K562 (cell line): Measurements from ENCODE around the gene CUL9. TPM values are rescaled to one million over a fixed set of nuclear protein-coding genes. Genes with fewer than 3 reads are reported as not detected.

Experiments
- ATAC-seq: fragments of 200-7000 bp; cut with Tn5 transposase; 3 replicates; pipeline ENCODE4 v1.9.1; 2020; ENCODE audit warnings: moderate library complexity
- BruUV-seq: library from RNA; stranded (reverse); fragments of 400-500 nt; replicated peaks from 2 replicates; lab custom pipeline; 2021; lab: Mats Ljungman, UMichigan
- CTCF ChIA-PET: fragments of 300-600 bp; formaldehyde crosslinking; extraction: SDS; loops from one replicate; lab custom pipeline; 2021; ENCODE audit warnings: low intra/inter-chr PET ratio; lab: Yijun Ruan, JAX
- POLR2A ChIA-PET: fragments of 300-600, 350-650 bp; sonication (Branson Sonifier 250); formaldehyde crosslinking; extraction: SDS; loops from one replicate; lab custom pipeline; 2021; ENCODE audit warnings: antibody characterized with exemption, inconsistent platforms; lab: Yijun Ruan, JAX
- DNase-seq, 4 experiments: peaks; one replicate each; pipeline versions ENCODE4 v3.0.0 to v3.0.0-alpha.2; 2011 to 2018; ENCODE audit warnings: low spot score in 3 of 4, mixed read lengths in 3 of 4; ENCODE audit errors: extremely low read depth in 1 of 4
- FAIRE-seq: peaks from 2 replicates; lab custom pipeline; 2011; peaks lifted over from hg19 to GRCh38; lab: Jason Lieb, UNC
- H2AFZ ChIP-seq: 2 replicates; pipeline ENCODE4 v1.6.0; 2011; ENCODE audit warnings: low read depth, low read length, control low read depth, inconsistent platforms
- H3K27ac ChIP-seq: fragments of 200-600 bp; 3 replicates; pipeline ENCODE4 v1.8.0; 2011; ENCODE audit warnings: low read depth, mild to moderate bottlenecking, control low read depth, inconsistent platforms, low read length, moderate library complexity, mixed read lengths; ENCODE audit errors: extremely low read depth
- H3K27me3 ChIP-seq, 2 experiments: fragments of 300-600 bp in 1 of 2; 2 replicates in 1 of 2; 3 replicates in 1 of 2; pipeline versions ENCODE4 v1.6.0 to v1.8.0; 2011; ENCODE audit warnings: inconsistent platforms in 2 of 2, low read length in 2 of 2, mild to moderate bottlenecking in 1 of 2, mixed read lengths in 1 of 2, moderate library complexity in 1 of 2; ENCODE audit not compliant: control insufficient read depth in 2 of 2, insufficient read depth in 2 of 2
- H3K36me3 ChIP-seq: fragments of 300-600 bp; 3 replicates; pipeline ENCODE4 v1.8.0; 2011; ENCODE audit warnings: mild to moderate bottlenecking, low read length, inconsistent platforms; ENCODE audit not compliant: control insufficient read depth, insufficient read depth
- H3K4me1 ChIP-seq, 2 experiments: fragments of 200-600 bp in 1 of 2; replicated peaks in 1 of 2; 2 replicates in 1 of 2; 3 replicates in 1 of 2; pipeline versions ENCODE4 v1.5.1 to v1.8.0; 2011; ENCODE audit warnings: inconsistent platforms in 2 of 2, low read length in 2 of 2, mild to moderate bottlenecking in 1 of 2, mixed read lengths in 1 of 2, moderate library complexity in 1 of 2; ENCODE audit not compliant: control insufficient read depth in 2 of 2, insufficient read depth in 2 of 2
- H3K4me2 ChIP-seq: 2 replicates; pipeline ENCODE4 v1.6.1; 2011; ENCODE audit warnings: low read length, control low read depth, inconsistent platforms, mixed read lengths; ENCODE audit not compliant: insufficient read depth
- H3K4me3 ChIP-seq: fragments of 200-600 bp; sonication (generic), shearing (Covaris generic); 2 replicates; pipeline ENCODE4 v1.5.1; 2016; ENCODE audit warnings: control low read depth, inconsistent platforms
- H3K79me2 ChIP-seq: fragments of 200-600 bp; 3 replicates; pipeline ENCODE4 v1.8.0; 2011; ENCODE audit warnings: low read length, inconsistent platforms; ENCODE audit not compliant: control insufficient read depth, insufficient read depth
- H3K9ac ChIP-seq, 2 experiments: 2 replicates each; pipeline versions ENCODE4 v1.6.0 to v1.6.1; 2011; ENCODE audit warnings: low read depth in 2 of 2, low read length in 2 of 2, control low read depth in 1 of 2, inconsistent platforms in 1 of 2, mild to moderate bottlenecking in 1 of 2, mixed read lengths in 1 of 2; ENCODE audit not compliant: insufficient read depth in 1 of 2
- H3K9me1 ChIP-seq: one replicate; pipeline ENCODE4 v1.6.0; 2011; ENCODE audit warnings: inconsistent platforms, mild to moderate bottlenecking, low read length, moderate library complexity; ENCODE audit not compliant: control insufficient read depth, insufficient read depth
- H3K9me3 ChIP-seq: replicated peaks from 2 replicates; pipeline ENCODE4 v1.5.1; 2011; ENCODE audit warnings: low read depth, low read length, inconsistent platforms; ENCODE audit not compliant: control insufficient read depth, insufficient read depth
- H4K20me1 ChIP-seq: replicated peaks from 2 replicates; pipeline ENCODE4 v1.6.1; 2011; ENCODE audit warnings: low read length, inconsistent platforms, mixed read lengths; ENCODE audit not compliant: control insufficient read depth, insufficient read depth
- CSDE1 ChIP-seq, 2 experiments: fragments of 450-650 bp; IDR thresholded peaks; 2 replicates each; pipeline ENCODE4 v1.6.1; 2016; ENCODE audit warnings: mild to moderate bottlenecking in 1 of 2
- TBL1XR1 ChIP-seq, 2 experiments: IDR thresholded peaks; 2 replicates each; pipeline ENCODE4 v1.6.1; 2012; ENCODE audit warnings: improper control_type of control experiment in 2 of 2, low read length in 2 of 2, mild to moderate bottlenecking in 1 of 2
- YY1 ChIP-seq, 3 experiments: IDR thresholded peaks; 2 replicates each; pipeline ENCODE4 v1.6.1; 2011; ENCODE audit warnings: low read length in 2 of 3, mild to moderate bottlenecking in 2 of 3, moderate library complexity in 2 of 3, borderline replicate concordance in 1 of 3, control low read depth in 1 of 3, low read depth in 1 of 3; ENCODE audit not compliant: insufficient read depth in 3 of 3, insufficient replicate concordance in 2 of 3, control insufficient read depth in 1 of 3, insufficient read length in 1 of 3; ENCODE audit errors: extremely low read depth in 1 of 3
- ZNF282 ChIP-seq: sonication (generic); formaldehyde crosslinking; IDR thresholded peaks from 2 replicates; pipeline ENCODE4 v1.8.1; 2023; ENCODE audit warnings: missing genetic modification reagents
- ZNF740 ChIP-seq, 3 experiments: fragments of 200-800 bp in 1 of 3; sonication (Bioruptor generic) in 1 of 3; sonication (generic) in 1 of 3; formaldehyde crosslinking in 1 of 3; IDR thresholded peaks; 2 replicates each; pipeline versions ENCODE4 v1.6.1 to v1.8.0; 2016 to 2022; ENCODE audit warnings: mild to moderate bottlenecking in 2 of 3, missing compliant biosample characterization in 2 of 3, missing genetic modification characterization in 2 of 3, missing genetic modification reagents in 1 of 3
- WGBS: fragments of 100-300 bp; shearing (Covaris generic); methylation state at CpG from one replicate; pipeline ENCODE4 v1.1.6; 2016; ENCODE audit warnings: low coverage, mixed read lengths; ENCODE audit not compliant: insufficient coverage; ENCODE audit errors: missing lambda C conversion rate; 5-methylcytosine and 5-hydroxymethylcytosine counted together
- in situ Hi-C: fragments of 300-500 bp; cut with MboI; formaldehyde crosslinking; loops from 4 replicates; pipeline ENCODE4 v1.15.0; 2018; ENCODE audit warnings: inconsistent platforms, mixed read lengths
- intact Hi-C: fragments of 100-400 bp; cut with micrococcal nuclease; formaldehyde crosslinking; loops from 2 replicates; pipeline ENCODE4 v1.14.2; 2022
- polyA plus RNA-seq, 8 experiments: library from polyadenylated mRNA; depleted of rRNA in 4 of 8; stranded (reverse) in 5 of 8; unstranded in 3 of 8; fragments of >200 nt; fragmentation: Nextera tagmentation in 2 of 8; fragmentation: Illumina TruSeq in 1 of 8; extraction: Ambion mirVana in 2 of 8; extraction: Trizol in 1 of 8; gene quantifications; 2 replicates each; pipeline versions ENCODE4 v1.2.1 to v1.2.3, GENCODE V29; 2011 to 2014; ENCODE audit warnings: inconsistent platforms in 1 of 8, missing spikeins in 1 of 8
- total RNA-seq, 7 experiments: library from RNA; depleted of rRNA in 6 of 7; stranded (reverse); fragments of >200 nt in 6 of 7; fragmentation: Illumina TruSeq in 2 of 7; extraction: Trizol in 2 of 7; gene quantifications; 2 replicates each; pipeline versions ENCODE4 v1.2.1 to v1.2.3, GENCODE V29; 2011 to 2021; ENCODE audit warnings: low replicate concordance in 1 of 7

CUL9 gene
- total and polyA plus RNA-seq, 9 of the 15 experiments (the other 6 are each of a cell fraction or from before 2014, with no cell fraction given), result 0.50 to 20.7 (median 6.6) TPM

GRCh38 chr6:43257367-43258145 is 75.6 kb downstream of the CUL9 start:
- no TSS peak for BruUV-seq
- peaks cover 0 to 17% of the 10 kb centered on the region in 2 experiments; a peak in 2 of 5 replicates for H3K4me1 ChIP-seq
- peak overlapping the region; percentile 29; the same call in 1 of the 2 replicates for H3K4me2 ChIP-seq
- POLR2A ChIA-PET, result interaction anchor here (0.7 to 1.0 kb wide), 2 partner anchors 137 to 252 kb away, joined by 3 read pairs; partner anchors contain the start of gene LRRC73
- peak overlapping the region in 1 of 2 experiments; percentile 79; a peak in 2 of 4 replicates for H3K9ac ChIP-seq
- no peaks in the 10 kb centered on the region for H3K9me3 ChIP-seq
- in situ Hi-C loops (no loop called here), intact Hi-C loops (no loop called here)
- H3K36me3 ChIP-seq, result no peaks in the 10 kb centered on the region
- H4K20me1 ChIP-seq, result peaks cover 21% of the 10 kb centered on the region
- peaks cover 48 to 69% of the 10 kb centered on the region in 2 experiments for H3K27me3 ChIP-seq
- FAIRE-seq (no peak), ATAC-seq (no peak), DNase-seq (no peak)
- H3K9me1 ChIP-seq, result no peaks in the 10 kb centered on the region
- CTCF ChIA-PET, result no interaction called here
- WGBS, result 2% methylated on average over 12 of the region's 12 CpGs
- H2AFZ ChIP-seq, result no peak overlapping the region
- H3K4me3 ChIP-seq, result no peak overlapping the region
- no peak overlapping the region for H3K27ac ChIP-seq
- TF ChIP-seq TBL1XR1 (IDR thresholded peaks at IDR 0.05; ENCODE audit: low read length in 2 of 2) (no peak), CSDE1 (IDR thresholded peaks at IDR 0.05) (no peak), ZNF282 (CRISPR knock-in tag) (no peak), ZNF740 (CRISPR knock-in tag; IDR thresholded peaks at IDR 0.05) (no peak), ZNF740 (tag; IDR thresholded peaks at IDR 0.05) (no peak), YY1 (IDR thresholded peaks at IDR 0.05; ENCODE audit: borderline replicate concordance in 1 of 3, control insufficient read depth in 1 of 3, extremely low read depth in 1 of 3, insufficient read depth in 3 of 3, insufficient read length in 1 of 3, insufficient replicate concordance in 2 of 3, low read depth in 1 of 3, low read length in 2 of 3) (peak in 2 of 3 experiments; percentile 32 to 68)
- H3K79me2 ChIP-seq, result no peaks in the 10 kb centered on the region
